Embryonic facial prominence (tissue), 1 donor: ENCODE measurements around the gene RPL6.
"Not testable (repeated sequence)": the region's sequence is repeated elsewhere in the genome, so short reads cannot be mapped to it uniquely, and the experiment has no call there.

Source experiments
- DNase-seq: peaks from one replicate; pipeline ENCODE4 v3.0.0-alpha.2; 2016; ENCODE audit errors: extremely low spot score

RPL6 gene

GRCh38 chr12:112419297-112420133 lies 10.1 kb upstream of the RPL6 start:
- peak; percentile 10 for DNase-seq

GRCh38 chr12:112418608-112419296 lies 9.3 kb upstream of the RPL6 start, which contains the start of gene PTPN11:
PTPN11 (plus strand) TSS chr12:112418947; CDS start chr12:112419112, 165 bp downstream.
- DNase-seq, result peak; percentile 76

- DNase-seq, result no peak
These were observed 8.8 kb upstream of the RPL6 start for GRCh38 chr12:112418273-112418607.

GRCh38 chr12:112415457-112415856 lies 6.1 kb upstream of the RPL6 start:
- not testable (repeated sequence) for DNase-seq

GRCh38 chr12:112413855-112414625 lies 4.6 kb upstream of the RPL6 start:
- DNase-seq, result no peak

- no peak for DNase-seq
These were observed 470 bp upstream of the RPL6 start for GRCh38 chr12:112409906-112410244.

GRCh38 chr12:112408621-112409020 lies 784 bp downstream of the RPL6 start:
- DNase-seq, result no peak

- DNase-seq, result not testable (repeated sequence)
These were observed 1.7 kb downstream of the RPL6 start for GRCh38 chr12:112407683-112408082.

- DNase-seq, result no peak
These were observed 2.6 kb downstream of the RPL6 start for GRCh38 chr12:112406519-112407488.

GRCh38 chr12:112401903-112402498 lies 7.4 kb downstream of the RPL6 start:
- no peak for DNase-seq

- DNase-seq, result no peak
These were observed 8.4 kb downstream of the RPL6 start for GRCh38 chr12:112401054-112401453.

- no peak for DNase-seq
These were observed 16.1 kb downstream of the RPL6 start for GRCh38 chr12:112393328-112393727.

- not testable (repeated sequence) for DNase-seq
These were observed 19.3 kb downstream of the RPL6 start for GRCh38 chr12:112389922-112390654.

- DNase-seq, result no peak
These were observed 20.2 kb downstream of the RPL6 start for GRCh38 chr12:112389228-112389627.

GRCh38 chr12:112386726-112387125 lies 22.7 kb downstream of the RPL6 start:
- no peak for DNase-seq

- no peak for DNase-seq
These were observed 26.5 kb downstream of the RPL6 start for GRCh38 chr12:112382866-112383265.

- DNase-seq, result peak; percentile 74
These were observed 27.3 kb downstream of the RPL6 start, which contains the start of gene HECTD4 for GRCh38 chr12:112381883-112382796. HECTD4 (minus strand) TSS chr12:112382431; CDS start chr12:112382128, 303 bp downstream.

- DNase-seq, result no peak
These were observed 28.0 kb downstream of the RPL6 start for GRCh38 chr12:112381406-112381882.
